Neural cell (in vitro differentiated cells): ENCODE measurements around the gene HELT. TPM values are rescaled to one million over a fixed set of nuclear protein-coding genes. Genes with fewer than 3 reads are reported as not detected.

Experiments used
- H2AFZ ChIP-seq: fragments of 200-600, 300-800 bp; sonication (generic), shearing (Covaris generic); 2 replicates; pipeline ENCODE4 v1.6.0; 2014; ENCODE audit warnings: low read depth, mild to moderate bottlenecking, antibody characterized with exemption, low read length, moderate library complexity
- H3F3A ChIP-seq: fragments of 200-600 bp; shearing (Covaris generic); 2 replicates; pipeline ENCODE4 v1.6.1; 2016; ENCODE audit warnings: mild to moderate bottlenecking, moderate library complexity, mixed read lengths, antibody characterized with exemption, low read length; ENCODE audit not compliant: insufficient read depth, poor library complexity, severe bottlenecking
- H3K27ac ChIP-seq: fragments of 200-600, 300-800 bp; sonication (generic), shearing (Covaris generic); 2 replicates; pipeline ENCODE4 v1.5.1; 2014; ENCODE audit warnings: mild to moderate bottlenecking, low read length, moderate library complexity
- H3K27me3 ChIP-seq: fragments of 300-800, 200-600 bp; sonication (generic), shearing (Covaris generic); 2 replicates; pipeline ENCODE4 v1.6.0; 2014; ENCODE audit warnings: mild to moderate bottlenecking, low read depth, low read length, moderate library complexity; ENCODE audit not compliant: insufficient read depth
- H3K36me3 ChIP-seq: fragments of 300-800, 200-600 bp; sonication (generic), shearing (Covaris generic); 2 replicates; pipeline ENCODE4 v1.5.1; 2014; ENCODE audit warnings: mild to moderate bottlenecking, antibody characterized with exemption, low read length, moderate library complexity; ENCODE audit not compliant: insufficient read depth
- H3K4me2 ChIP-seq: fragments of 300-800, 200-600 bp; sonication (generic), shearing (Covaris generic); 2 replicates; pipeline ENCODE4 v1.6.0; 2014; ENCODE audit warnings: mild to moderate bottlenecking, low read length
- H3K4me3 ChIP-seq: fragments of 300-800, 200-600 bp; sonication (generic), shearing (Covaris generic); 2 replicates; pipeline ENCODE4 v1.5.1; 2014; ENCODE audit warnings: mild to moderate bottlenecking, low read length, moderate library complexity
- H3K79me2 ChIP-seq: fragments of 200-600 bp; shearing (Covaris generic); replicated peaks from 2 replicates; pipeline ENCODE4 v1.6.0; 2014; ENCODE audit warnings: mild to moderate bottlenecking, low read length, moderate library complexity; ENCODE audit not compliant: insufficient read depth
- H3K9ac ChIP-seq: fragments of 300-800, 200-600 bp; sonication (generic), shearing (Covaris generic); 2 replicates; pipeline ENCODE4 v1.6.1; 2016; ENCODE audit warnings: mild to moderate bottlenecking, low read length, mixed read lengths
- H3K9me2 ChIP-seq: fragments of 200-600 bp; shearing (Covaris generic); 2 replicates; pipeline ENCODE4 v1.6.1; 2016; ENCODE audit warnings: mild to moderate bottlenecking, low read length, mixed read lengths; ENCODE audit not compliant: insufficient read depth
- H3K9me3 ChIP-seq: fragments of 200-600, 300-800 bp; sonication (generic), shearing (Covaris generic); 2 replicates; pipeline ENCODE4 v1.6.1; 2016; ENCODE audit warnings: mild to moderate bottlenecking, mixed run types, low read length, moderate library complexity, mixed read lengths
- H4K20me1 ChIP-seq: fragments of 200-600 bp; shearing (Covaris generic); 2 replicates; pipeline ENCODE4 v1.6.1; 2016; ENCODE audit warnings: mild to moderate bottlenecking, mixed run types; ENCODE audit not compliant: insufficient read depth
- EP300 ChIP-seq: fragments of 450-650 bp; conservative IDR thresholded peaks from 2 replicates; pipeline ENCODE4 v1.6.1; 2014; ENCODE audit warnings: antibody characterized with exemption, mild to moderate bottlenecking, moderate library complexity; ENCODE audit not compliant: poor library complexity, severe bottlenecking
- EZH2 ChIP-seq: fragments of 200-600, 300-800 bp; shearing (Covaris generic), sonication (generic); IDR thresholded peaks from 2 replicates; pipeline ENCODE4 v1.6.1; 2014; ENCODE audit warnings: antibody characterized with exemption, low read length, borderline replicate concordance, mild to moderate bottlenecking; ENCODE audit not compliant: insufficient read depth, poor library complexity, severe bottlenecking
- MXI1 ChIP-seq: fragments of 450-650 bp; conservative IDR thresholded peaks from 2 replicates; pipeline ENCODE4 v1.6.1; 2014; ENCODE audit warnings: antibody characterized with exemption, mild to moderate bottlenecking; ENCODE audit not compliant: poor library complexity, severe bottlenecking
- POLR2AphosphoS5 ChIP-seq: IDR thresholded peaks from 2 replicates; pipeline ENCODE4 v1.6.1; 2012
- RAD21 ChIP-seq: fragments of 450-650 bp; conservative IDR thresholded peaks from 2 replicates; pipeline ENCODE4 v1.6.1; 2014; ENCODE audit warnings: antibody characterized with exemption, mild to moderate bottlenecking, moderate library complexity
- REST ChIP-seq: IDR thresholded peaks from 2 replicates; pipeline ENCODE4 v1.6.1; 2012; ENCODE audit warnings: borderline replicate concordance
- SMC3 ChIP-seq: fragments of 450-650 bp; conservative IDR thresholded peaks from 2 replicates; pipeline ENCODE4 v1.6.1; 2014; ENCODE audit warnings: antibody characterized with exemption, mild to moderate bottlenecking, moderate library complexity; ENCODE audit not compliant: poor library complexity
- TAF1 ChIP-seq: IDR thresholded peaks from 2 replicates; pipeline ENCODE4 v1.6.1; 2012; ENCODE audit warnings: low read depth
- polyA plus RNA-seq: library from polyadenylated mRNA; depleted of rRNA; stranded (reverse); fragments of >200 nt; gene quantifications from 2 replicates; pipeline ENCODE4 v1.2.3, GENCODE V29; 2014
- TF ChIP-seq, protein P1 (sequence below): fragments of 450-650 bp; IDR thresholded peaks from 2 replicates; pipeline ENCODE4 v1.5.1; 2014; ENCODE audit warnings: antibody characterized with exemption, mild to moderate bottlenecking, moderate library complexity; ENCODE audit not compliant: poor library complexity, severe bottlenecking

The HELT gene
- polyA plus RNA-seq, 1 donor from 2014 or later: not detected

GRCh38 chr4:184979461-184980124, 38.7 kb upstream of the HELT start:
- Histone ChIP-seq H3K36me3 (no peaks in the 10 kb centered on the region), H3F3A (no peaks in the 10 kb centered on the region), H4K20me1 (no peaks in the 10 kb centered on the region), H3K27me3 (no peaks in the 10 kb centered on the region), H2AFZ (no peak overlapping the region), H3K79me2 (no peaks in the 10 kb centered on the region), H3K4me2 (no peak overlapping the region), H3K4me3 (no peak overlapping the region), H3K9ac (no peak overlapping the region), H3K9me3 (no peaks in the 10 kb centered on the region), H3K9me2 (no peaks in the 10 kb centered on the region), H3K27ac (no peak overlapping the region)
- TF ChIP-seq MXI1: no peak
- TF ChIP-seq EZH2: no peak
- TF ChIP-seq EP300: no peak
- TF ChIP-seq, protein P1, sequence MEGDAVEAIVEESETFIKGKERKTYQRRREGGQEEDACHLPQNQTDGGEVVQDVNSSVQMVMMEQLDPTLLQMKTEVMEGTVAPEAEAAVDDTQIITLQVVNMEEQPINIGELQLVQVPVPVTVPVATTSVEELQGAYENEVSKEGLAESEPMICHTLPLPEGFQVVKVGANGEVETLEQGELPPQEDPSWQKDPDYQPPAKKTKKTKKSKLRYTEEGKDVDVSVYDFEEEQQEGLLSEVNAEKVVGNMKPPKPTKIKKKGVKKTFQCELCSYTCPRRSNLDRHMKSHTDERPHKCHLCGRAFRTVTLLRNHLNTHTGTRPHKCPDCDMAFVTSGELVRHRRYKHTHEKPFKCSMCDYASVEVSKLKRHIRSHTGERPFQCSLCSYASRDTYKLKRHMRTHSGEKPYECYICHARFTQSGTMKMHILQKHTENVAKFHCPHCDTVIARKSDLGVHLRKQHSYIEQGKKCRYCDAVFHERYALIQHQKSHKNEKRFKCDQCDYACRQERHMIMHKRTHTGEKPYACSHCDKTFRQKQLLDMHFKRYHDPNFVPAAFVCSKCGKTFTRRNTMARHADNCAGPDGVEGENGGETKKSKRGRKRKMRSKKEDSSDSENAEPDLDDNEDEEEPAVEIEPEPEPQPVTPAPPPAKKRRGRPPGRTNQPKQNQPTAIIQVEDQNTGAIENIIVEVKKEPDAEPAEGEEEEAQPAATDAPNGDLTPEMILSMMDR: no peak
- TF ChIP-seq POLR2AphosphoS5: no peak
- no peak for TF ChIP-seq RAD21
- TF ChIP-seq SMC3: no peak
- no peak for TF ChIP-seq TAF1
- TF ChIP-seq REST: no peak

DNA sequence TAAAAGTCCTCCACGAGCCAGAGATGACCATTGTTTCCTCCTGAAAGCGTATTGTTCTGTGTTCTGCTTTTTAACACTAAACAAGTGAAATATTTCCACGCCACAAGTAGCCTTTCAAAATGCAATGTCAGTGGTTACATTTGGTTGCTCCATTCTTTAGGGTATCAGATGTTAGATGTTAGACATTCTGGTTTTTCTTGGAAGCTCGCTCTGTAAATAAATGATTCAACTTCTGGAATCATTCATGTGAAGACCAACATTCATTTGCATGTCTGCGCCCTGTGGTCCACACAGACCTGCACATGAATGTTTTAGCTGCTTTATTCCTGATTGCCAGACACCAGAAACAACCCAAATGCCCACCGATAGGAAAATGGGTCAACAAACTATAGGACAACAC, 38.0 kb upstream of the HELT start:
- Histone ChIP-seq H4K20me1 (no peaks in the 10 kb centered on the region), H3K79me2 (no peaks in the 10 kb centered on the region), H3K4me3 (no peak overlapping the region), H3F3A (no peaks in the 10 kb centered on the region), H2AFZ (no peak overlapping the region), H3K4me2 (no peak overlapping the region), H3K9me3 (no peaks in the 10 kb centered on the region), H3K27ac (no peak overlapping the region), H3K27me3 (no peaks in the 10 kb centered on the region), H3K36me3 (no peaks in the 10 kb centered on the region), H3K9me2 (no peaks in the 10 kb centered on the region), H3K9ac (no peak overlapping the region)
- TF ChIP-seq SMC3 (no peak), EZH2 (no peak), REST (no peak), RAD21 (no peak), EP300 (no peak), POLR2AphosphoS5 (no peak), MXI1 (no peak)
- TF ChIP-seq, protein P1: no peak
